Fibroblast of the aortic adventitia (primary cell): ENCODE measurements around the gene ROPN1B. TPM values are rescaled to one million over a fixed set of nuclear protein-coding genes. Genes with fewer than 3 reads are reported as not detected.
A peak's percentile ranks its signal among the peaks of the same experiment; 100 is the strongest.
"Not testable (repeated sequence)": the region's sequence is repeated elsewhere in the genome, so short reads cannot be mapped to it uniquely, and the experiment has no call there.

ENCODE experiments used
- DNase-seq: peaks from one replicate; pipeline ENCODE4 v3.0.0-alpha.2; 2010; ENCODE audit warnings: low read depth
- H3K4me3 ChIP-seq: 2 replicates; pipeline ENCODE4 v1.5.1; 2011; ENCODE audit warnings: low read depth, mild to moderate bottlenecking, control low read depth, low read length, moderate library complexity
- CTCF ChIP-seq: IDR thresholded peaks from 2 replicates; pipeline ENCODE4 v1.5.1; 2011; ENCODE audit warnings: mild to moderate bottlenecking, low read length, control low read depth, inconsistent platforms; ENCODE audit not compliant: insufficient read depth
- total RNA-seq: library from RNA; depleted of rRNA; stranded (reverse); fragments of >200 nt; gene quantifications from 2 replicates; pipeline ENCODE4 v1.2.3, GENCODE V29; 2012; ENCODE audit warnings: low replicate concordance

Gene ROPN1B
- total RNA-seq, 1 donor: not detected

- DNase-seq: no peak
- no peak overlapping the region for H3K4me3 ChIP-seq
- no peak for TF ChIP-seq CTCF
Measured at GRCh38 chr3:125960456-125961288, 8.3 kb upstream of the ROPN1B start.

GRCh38 chr3:125961289-125961589 is 7.7 kb upstream of the ROPN1B start:
- no peak for TF ChIP-seq CTCF
- DNase-seq: no peak
- H3K4me3 ChIP-seq: no peak overlapping the region

GRCh38 chr3:125963834-125964233 is 5.1 kb upstream of the ROPN1B start:
- not testable (repeated sequence) for H3K4me3 ChIP-seq, DNase-seq

GRCh38 chr3:125965505-125965904 is 3.5 kb upstream of the ROPN1B start:
- H3K4me3 ChIP-seq: no peak overlapping the region
- no peak for DNase-seq
- no peak for TF ChIP-seq CTCF

- TF ChIP-seq CTCF: no peak
- no peak for DNase-seq
- no peak overlapping the region for H3K4me3 ChIP-seq
Measured at GRCh38 chr3:125967156-125967555, 1.8 kb upstream of the ROPN1B start.

GRCh38 chr3:125968121-125968520 is 857 bp upstream of the ROPN1B start:
- not testable (repeated sequence) for H3K4me3 ChIP-seq, DNase-seq

- peak overlapping the region; percentile 45 for H3K4me3 ChIP-seq
- TF ChIP-seq CTCF: peak; percentile 65
- peak; percentile 43 for DNase-seq
Measured at GRCh38 chr3:125971997-125972944, 3.3 kb downstream of the ROPN1B start.

GRCh38 chr3:125975245-125976002 is 6.4 kb downstream of the ROPN1B start:
- DNase-seq: peak; percentile 19
- not testable (repeated sequence) for H3K4me3 ChIP-seq

- peak; percentile 9 for DNase-seq
- H3K4me3 ChIP-seq: not testable (repeated sequence)
Measured at GRCh38 chr3:125976003-125976390, 7.0 kb downstream of the ROPN1B start.

- not testable (repeated sequence) for DNase-seq, H3K4me3 ChIP-seq
Measured at GRCh38 chr3:125977104-125977503, 8.1 kb downstream of the ROPN1B start.

GRCh38 chr3:125984951-125985350 is 16.0 kb downstream of the ROPN1B start:
- H3K4me3 ChIP-seq, DNase-seq: not testable (repeated sequence)
